Neutrophil (primary cell): ENCODE data around the gene TXK.

Experiments used
- H3K27ac ChIP-seq: fragments of 200-600 bp; sonication (generic); 2 replicates; pipeline ENCODE4 v1.5.1; 2016; ENCODE audit warnings: mild to moderate bottlenecking, moderate library complexity
- H3K27me3 ChIP-seq: fragments of 200-600 bp; sonication (generic); 2 replicates; pipeline ENCODE4 v1.6.0; 2016; ENCODE audit warnings: mild to moderate bottlenecking
- H3K36me3 ChIP-seq: fragments of 200-600 bp; sonication (generic); 2 replicates; pipeline ENCODE4 v1.5.1; 2017
- H3K4me1 ChIP-seq, 2 experiments: fragments of 200-600 bp in 1 of 2; sonication (generic) in 1 of 2; 1 replicate in 1 of 2; 2 replicates in 1 of 2; pipeline versions ENCODE4 v1.5.1 to v1.6.1; 2013 to 2016; ENCODE audit warnings: low read depth in 1 of 2, low read length in 1 of 2, mild to moderate bottlenecking in 1 of 2, moderate library complexity in 1 of 2; ENCODE audit not compliant: control insufficient read depth in 1 of 2, insufficient read depth in 1 of 2
- H3K4me3 ChIP-seq, 2 experiments: fragments of 200-600 bp in 1 of 2; sonication (generic) in 1 of 2; 1 replicate in 1 of 2; 2 replicates in 1 of 2; pipeline ENCODE4 v1.5.1; 2013 to 2016; ENCODE audit warnings: low read depth in 1 of 2, low read length in 1 of 2, mild to moderate bottlenecking in 1 of 2, moderate library complexity in 1 of 2
- H3K9me3 ChIP-seq: fragments of 200-600 bp; sonication (generic); 2 replicates; pipeline ENCODE4 v1.5.1; 2016
- TF ChIP-seq, protein P1 (sequence below): fragments of 200-600 bp; sonication (generic); IDR thresholded peaks from 2 replicates; pipeline ENCODE4 v1.5.1; 2016; ENCODE audit warnings: antibody characterized with exemption

Gene TXK

GRCh38 chr4:48112017-48112667 is 21.9 kb downstream of the TXK start:
- Histone ChIP-seq H3K27ac (no peak overlapping the region), H3K36me3 (no peaks in the 10 kb centered on the region), H3K4me1 (no peaks in the 10 kb centered on the region), H3K4me3 (no peak overlapping the region), H3K27me3 (no peaks in the 10 kb centered on the region), H3K9me3 (no peaks in the 10 kb centered on the region)
- TF ChIP-seq, protein P1, sequence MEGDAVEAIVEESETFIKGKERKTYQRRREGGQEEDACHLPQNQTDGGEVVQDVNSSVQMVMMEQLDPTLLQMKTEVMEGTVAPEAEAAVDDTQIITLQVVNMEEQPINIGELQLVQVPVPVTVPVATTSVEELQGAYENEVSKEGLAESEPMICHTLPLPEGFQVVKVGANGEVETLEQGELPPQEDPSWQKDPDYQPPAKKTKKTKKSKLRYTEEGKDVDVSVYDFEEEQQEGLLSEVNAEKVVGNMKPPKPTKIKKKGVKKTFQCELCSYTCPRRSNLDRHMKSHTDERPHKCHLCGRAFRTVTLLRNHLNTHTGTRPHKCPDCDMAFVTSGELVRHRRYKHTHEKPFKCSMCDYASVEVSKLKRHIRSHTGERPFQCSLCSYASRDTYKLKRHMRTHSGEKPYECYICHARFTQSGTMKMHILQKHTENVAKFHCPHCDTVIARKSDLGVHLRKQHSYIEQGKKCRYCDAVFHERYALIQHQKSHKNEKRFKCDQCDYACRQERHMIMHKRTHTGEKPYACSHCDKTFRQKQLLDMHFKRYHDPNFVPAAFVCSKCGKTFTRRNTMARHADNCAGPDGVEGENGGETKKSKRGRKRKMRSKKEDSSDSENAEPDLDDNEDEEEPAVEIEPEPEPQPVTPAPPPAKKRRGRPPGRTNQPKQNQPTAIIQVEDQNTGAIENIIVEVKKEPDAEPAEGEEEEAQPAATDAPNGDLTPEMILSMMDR = no peak

DNA sequence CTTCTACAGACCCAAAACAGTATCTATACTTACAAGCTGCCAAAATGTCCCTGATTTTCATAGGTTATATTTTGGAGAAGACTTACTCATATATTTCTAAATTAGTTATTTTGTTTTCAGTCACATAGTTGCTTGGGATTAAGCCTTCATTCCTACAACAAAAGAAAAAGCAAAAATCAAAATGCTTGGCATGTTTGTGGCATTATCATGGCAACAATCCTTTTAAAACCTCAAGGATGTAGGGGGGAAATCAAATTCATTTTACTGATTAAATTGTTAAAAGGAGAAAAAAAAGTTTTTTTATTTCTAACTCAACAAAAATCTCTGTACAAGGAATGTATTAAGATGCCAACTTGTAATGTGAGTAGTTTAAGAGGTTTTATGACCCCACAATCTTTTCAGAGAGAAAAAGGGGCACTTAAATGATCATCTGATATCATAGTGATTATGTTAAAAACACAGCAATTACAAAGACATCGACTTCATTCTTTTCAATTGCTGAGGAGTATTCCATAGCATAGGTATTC is 23.5 kb downstream of the TXK start:
- Histone ChIP-seq H3K27me3 (no peaks in the 10 kb centered on the region), H3K4me3 (no peak overlapping the region), H3K36me3 (no peaks in the 10 kb centered on the region), H3K27ac (no peak overlapping the region), H3K9me3 (no peaks in the 10 kb centered on the region), H3K4me1 (no peaks in the 10 kb centered on the region)
- TF ChIP-seq, protein P1 = no peak

DNA sequence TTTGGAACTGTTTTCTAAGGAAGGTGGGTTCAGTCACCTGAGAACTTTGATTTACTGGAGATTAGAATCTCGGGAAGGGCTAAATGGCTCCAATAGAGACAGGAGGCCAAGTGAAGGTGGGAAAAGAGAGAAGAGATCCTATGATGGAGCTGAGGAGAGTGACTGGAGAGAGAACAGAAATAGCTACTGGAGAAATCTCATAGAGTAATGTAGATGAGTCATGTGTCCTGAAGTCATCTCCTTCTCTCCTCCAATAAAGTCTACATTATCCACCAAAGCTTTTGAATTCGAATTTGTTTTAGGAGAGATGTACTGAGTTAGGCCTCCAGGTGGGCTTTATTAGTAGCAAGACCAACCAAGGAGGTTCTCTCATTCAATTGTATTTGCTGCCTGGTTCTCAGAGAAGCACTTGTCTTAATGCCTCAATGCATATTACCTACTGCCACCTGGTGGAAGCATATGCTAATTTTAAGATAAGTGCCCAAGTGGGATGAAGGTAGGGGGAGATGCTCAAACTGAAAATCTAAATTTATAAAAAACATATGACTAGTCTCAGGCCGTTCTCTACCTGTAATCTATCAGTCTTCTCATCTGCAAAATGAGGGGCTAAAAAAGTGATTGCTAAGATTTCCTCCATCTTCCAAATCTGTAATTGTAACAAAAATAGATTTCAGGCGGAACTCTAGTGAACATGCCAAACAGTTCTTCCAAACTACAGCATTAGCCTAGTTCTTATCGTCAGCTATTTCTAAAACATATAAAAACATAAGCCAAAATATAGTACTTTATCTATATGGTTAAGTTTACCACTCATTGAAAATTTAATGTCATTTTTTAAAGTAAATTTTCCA is 24.4 kb downstream of the TXK start:
- Histone ChIP-seq H3K27me3 (no peaks in the 10 kb centered on the region), H3K27ac (no peak overlapping the region), H3K4me3 (no peak overlapping the region), H3K4me1 (no peaks in the 10 kb centered on the region), H3K36me3 (no peaks in the 10 kb centered on the region), H3K9me3 (no peaks in the 10 kb centered on the region)
- TF ChIP-seq, protein P1 = no peak

DNA sequence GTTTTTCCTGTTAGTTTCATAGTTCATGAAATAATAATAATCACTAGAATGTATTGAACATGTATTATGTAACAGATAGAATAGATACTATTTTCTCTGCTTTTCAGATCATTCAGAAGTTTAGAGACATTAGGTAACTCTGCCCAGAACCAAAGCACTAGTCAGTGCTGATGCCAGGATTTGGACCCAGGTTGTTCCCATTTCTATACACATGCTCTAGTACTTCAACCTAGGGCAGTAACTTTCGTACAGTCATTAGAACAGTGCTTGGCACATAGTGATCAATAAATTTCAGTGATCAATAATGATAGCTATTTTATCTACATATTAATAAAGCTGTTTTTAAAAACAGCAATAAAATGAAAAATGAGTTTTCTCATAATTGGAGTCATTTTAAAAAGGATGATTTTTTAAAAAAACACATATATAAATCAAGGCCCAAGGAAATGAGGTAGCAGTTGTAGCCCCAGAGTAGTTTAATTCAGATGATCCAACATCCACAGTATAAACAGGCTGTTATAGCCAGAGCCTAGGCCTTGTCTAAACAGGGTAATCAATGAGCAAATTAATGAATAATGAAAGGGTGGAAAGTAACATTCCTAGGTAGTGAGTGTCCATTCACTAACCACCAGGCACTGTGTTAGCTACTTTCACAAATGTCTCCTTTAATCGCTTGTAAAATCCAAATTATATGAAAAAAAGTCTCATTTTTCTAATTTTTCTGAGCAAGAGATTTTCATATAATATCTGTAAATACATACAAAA is 25.6 kb downstream of the TXK start:
- H3K27me3 ChIP-seq = no peaks in the 10 kb centered on the region
- TF ChIP-seq, protein P1 = no peak
- H3K27ac ChIP-seq = no peak overlapping the region
- no peak overlapping the region for H3K4me3 ChIP-seq
- H3K9me3 ChIP-seq = no peaks in the 10 kb centered on the region
- H3K36me3 ChIP-seq = no peaks in the 10 kb centered on the region
- H3K4me1 ChIP-seq = no peaks in the 10 kb centered on the region

- TF ChIP-seq, protein P1 = no peak
- Histone ChIP-seq H3K4me3 (no peak overlapping the region), H3K27ac (no peak overlapping the region), H3K27me3 (no peaks in the 10 kb centered on the region), H3K36me3 (no peaks in the 10 kb centered on the region), H3K4me1 (no peaks in the 10 kb centered on the region), H3K9me3 (no peaks in the 10 kb centered on the region)
Observed at GRCh38 chr4:48105230-48105629, 28.8 kb downstream of the TXK start.
